Measurements from ENCODE around the gene EPS8L2.

The EPS8L2 gene

GRCh38 chr11:704228-704674 is 1.8 kb upstream of the EPS8L2 start:
- no peak for DNase-seq (ENCODE audit: low read depth, low spot score)

- DNase-seq (ENCODE audit: low read depth, low spot score): no peak
Observed at GRCh38 chr11:704781-705645, 1.0 kb upstream of the EPS8L2 start.

DNA sequence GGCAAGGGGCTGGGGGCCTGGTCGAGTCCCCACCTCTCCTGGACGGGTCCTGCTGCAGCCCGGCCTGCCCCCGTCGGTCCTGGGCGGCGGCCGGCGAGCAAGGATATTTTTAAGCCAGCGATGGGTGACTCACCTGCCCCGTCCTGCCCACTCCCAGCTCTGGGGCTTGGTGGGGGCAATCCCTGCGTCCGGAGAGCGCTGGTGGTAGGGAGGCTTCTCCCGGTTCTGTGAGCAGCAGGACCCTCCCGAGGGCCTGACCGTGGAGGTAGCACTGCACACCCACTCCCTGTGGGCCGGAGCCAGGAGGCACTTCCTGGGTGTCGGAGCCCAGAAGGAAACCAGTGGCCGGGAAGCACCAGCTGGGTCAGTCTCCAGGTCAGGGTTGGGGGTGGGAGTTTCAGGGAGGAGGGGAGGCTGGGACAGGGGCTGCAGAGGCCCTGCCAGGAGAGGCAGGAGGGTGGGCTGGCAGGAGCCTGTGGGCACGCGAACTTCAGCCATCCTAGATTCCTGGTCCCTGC is 467 bp downstream of the EPS8L2 start:
- DNase-seq (ENCODE audit: low read depth, low spot score): no peak

DNA sequence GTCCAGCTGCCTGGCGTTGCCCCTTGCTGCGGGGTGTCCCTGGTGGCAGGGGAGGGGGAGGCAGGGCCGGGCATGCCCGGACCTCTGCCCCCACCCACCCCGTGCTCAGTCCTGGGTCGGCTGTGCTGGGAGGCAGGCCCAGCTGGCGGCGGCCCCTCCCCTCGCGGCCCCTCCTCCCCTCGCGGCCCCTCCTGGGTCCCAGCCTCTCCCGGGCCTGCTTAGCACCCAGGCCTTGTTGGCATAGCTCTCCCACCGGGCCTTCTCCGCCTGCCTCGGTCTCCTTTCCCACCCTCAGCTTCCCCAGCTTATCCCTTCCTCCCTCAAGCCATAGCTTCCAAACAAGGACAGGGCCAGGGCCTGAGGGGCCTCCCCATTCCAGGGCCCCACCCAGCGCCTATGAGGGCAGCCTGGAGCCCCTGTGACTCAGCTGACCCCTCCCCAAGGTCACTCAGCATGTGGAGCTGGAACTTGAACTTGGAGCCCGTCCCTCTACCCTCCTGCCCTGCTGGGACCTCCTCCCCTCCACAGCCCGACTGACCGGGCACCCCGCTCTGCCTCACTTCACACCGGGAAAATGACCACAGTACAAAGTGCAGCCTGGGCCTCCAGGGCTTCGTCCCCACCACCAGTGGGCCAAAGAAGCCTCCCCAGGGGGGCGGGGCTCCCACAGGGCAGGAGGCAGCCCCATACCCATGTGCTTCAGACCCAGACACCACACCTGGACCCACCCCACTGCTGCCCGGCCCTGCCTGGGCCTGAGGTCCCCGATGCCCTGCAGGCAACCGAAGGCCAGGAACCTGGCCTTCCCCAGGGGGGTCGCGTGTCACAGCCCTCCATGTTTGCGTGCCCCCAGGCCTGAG is 1.2 kb downstream of the EPS8L2 start:
- DNase-seq (ENCODE audit: low read depth, low spot score): no peak

- DNase-seq (ENCODE audit: low read depth, low spot score): no peak
Observed at GRCh38 chr11:707817-708420, 1.9 kb downstream of the EPS8L2 start.

GRCh38 chr11:708511-708910 is 2.5 kb downstream of the EPS8L2 start:
- no peak for DNase-seq (ENCODE audit: low read depth, low spot score)

GRCh38 chr11:709109-709997 is 3.3 kb downstream of the EPS8L2 start:
- DNase-seq (ENCODE audit: low read depth, low spot score): no peak

- no peak for DNase-seq (ENCODE audit: low read depth, low spot score)
Observed at GRCh38 chr11:714436-714835, 8.4 kb downstream of the EPS8L2 start.

DNA sequence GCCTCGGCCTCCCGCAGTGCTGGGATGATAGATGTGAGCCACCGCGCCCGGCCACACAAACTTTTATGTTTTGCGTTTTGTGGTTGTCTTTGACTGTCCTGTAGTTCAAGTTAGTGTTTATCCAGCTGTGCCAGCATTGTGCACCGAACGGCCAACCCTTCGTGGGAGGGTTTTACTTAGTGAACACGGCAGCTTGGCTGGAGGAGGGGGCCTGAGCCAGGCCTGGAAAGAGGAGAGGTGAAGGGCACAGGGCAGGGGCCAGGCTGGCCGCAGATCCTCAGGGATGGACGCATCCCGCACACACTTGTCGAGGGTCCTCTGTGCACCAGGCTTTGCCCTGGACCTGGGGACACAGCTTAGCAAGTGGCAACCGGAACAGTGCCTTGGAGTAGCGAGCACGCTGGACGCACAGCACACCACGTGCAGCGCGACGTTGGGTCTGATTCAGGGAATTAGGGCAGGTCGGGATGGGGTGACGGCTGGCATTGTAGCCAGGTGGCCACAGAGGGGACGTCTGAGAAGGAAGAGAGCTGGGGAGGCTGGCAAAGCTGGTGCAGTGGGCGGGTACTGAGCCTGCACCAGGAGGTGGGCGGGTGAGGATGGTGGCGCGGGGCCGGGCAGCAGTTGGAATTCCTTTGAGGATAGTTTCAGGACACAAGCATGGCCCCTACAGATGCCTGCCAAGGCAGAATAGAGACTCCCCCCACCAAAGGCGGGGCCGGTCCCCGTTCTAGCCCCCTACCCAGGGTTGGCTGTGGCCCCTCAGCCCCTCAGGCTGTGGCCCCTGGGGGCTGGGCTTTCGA is 13.4 kb downstream of the EPS8L2 start:
- no peak for DNase-seq (ENCODE audit: low read depth, low spot score)

DNA sequence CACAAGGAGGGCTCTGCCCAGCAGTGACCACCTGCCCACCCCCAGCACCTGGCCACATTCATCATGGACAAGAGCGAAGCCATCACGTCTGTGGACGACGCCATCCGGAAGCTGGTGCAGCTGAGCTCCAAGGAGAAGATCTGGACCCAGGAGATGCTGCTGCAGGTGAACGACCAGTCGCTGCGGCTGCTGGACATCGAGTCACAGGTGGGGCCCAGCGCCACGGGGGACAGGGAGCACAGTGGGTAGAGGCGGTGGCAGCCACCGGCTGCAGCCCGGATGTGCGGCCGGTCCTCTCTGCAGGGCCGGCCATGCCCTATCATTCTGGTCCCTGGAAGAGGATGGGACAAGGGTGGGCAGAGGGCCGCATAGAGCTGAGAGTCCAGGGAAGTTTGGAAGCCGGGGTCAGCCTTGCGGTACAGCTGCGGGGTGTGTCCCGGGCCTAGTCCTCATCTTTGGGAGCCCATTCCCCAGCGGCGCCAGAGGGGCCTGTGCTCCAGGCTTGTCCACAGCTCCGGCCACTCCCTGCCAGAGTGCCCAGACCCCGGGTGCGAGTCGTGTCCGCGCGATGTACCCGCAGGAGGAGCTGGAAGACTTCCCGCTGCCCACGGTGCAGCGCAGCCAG is 14.1 kb downstream of the EPS8L2 start:
- no peak for DNase-seq (ENCODE audit: low read depth, low spot score)

DNA sequence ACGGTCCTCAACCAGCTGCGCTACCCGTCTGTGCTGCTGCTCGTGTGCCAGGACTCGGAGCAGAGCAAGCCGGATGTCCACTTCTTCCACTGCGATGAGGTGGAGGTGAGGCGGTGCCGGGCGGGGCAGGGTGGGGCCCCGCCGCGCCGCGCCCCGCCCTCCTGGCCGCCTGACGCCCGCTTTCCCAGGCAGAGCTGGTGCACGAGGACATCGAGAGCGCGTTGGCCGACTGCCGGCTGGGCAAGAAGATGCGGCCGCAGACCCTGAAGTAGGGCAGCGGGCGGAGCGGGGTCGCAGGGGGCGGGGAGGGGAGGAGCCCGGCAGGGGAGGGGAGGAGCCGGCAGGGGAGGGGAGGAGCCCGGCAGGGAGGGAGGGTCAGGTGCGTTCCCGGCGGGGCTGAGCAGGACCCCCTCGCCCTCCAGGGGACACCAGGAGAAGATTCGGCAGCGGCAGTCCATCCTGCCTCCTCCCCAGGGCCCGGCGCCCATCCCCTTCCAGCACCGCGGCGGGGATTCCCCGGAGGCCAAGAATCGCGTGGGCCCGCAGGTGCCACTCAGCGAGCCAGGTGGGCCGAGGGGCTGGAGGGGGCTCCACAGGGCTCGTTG is 14.7 kb downstream of the EPS8L2 start:
- DNase-seq (ENCODE audit: low read depth, low spot score): no peak

- DNase-seq (ENCODE audit: low read depth, low spot score): no peak
Observed at GRCh38 chr11:721247-721740, 15.3 kb downstream of the EPS8L2 start.

DNA sequence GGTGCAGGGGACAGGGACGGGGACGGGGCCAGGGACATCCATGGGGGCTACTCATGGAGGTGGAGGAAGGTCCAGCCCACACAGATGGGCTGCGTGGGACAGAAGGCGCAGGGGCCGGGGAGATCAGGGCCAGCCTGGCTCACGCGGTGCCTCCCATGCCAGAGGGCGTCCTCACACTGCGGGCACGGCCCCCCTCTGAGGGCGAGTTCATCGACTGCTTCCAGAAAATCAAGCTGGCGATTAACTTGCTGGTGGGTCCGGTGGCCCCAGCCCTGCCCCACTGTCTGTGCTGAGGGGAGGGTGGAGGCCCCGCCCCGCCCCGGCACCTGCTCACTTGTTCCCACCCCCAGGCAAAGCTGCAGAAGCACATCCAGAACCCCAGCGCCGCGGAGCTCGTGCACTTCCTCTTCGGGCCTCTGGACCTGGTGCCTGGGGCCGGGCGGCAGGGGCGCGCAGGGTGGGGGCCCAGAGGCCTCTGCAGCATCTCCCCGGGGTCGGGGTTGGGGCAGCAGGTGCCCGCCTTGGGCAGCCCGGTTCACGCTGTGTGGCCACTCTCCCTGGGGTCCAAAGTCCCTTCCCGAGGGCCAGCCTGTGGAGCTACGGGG is 15.8 kb downstream of the EPS8L2 start:
- DNase-seq (ENCODE audit: low read depth, low spot score): no peak

DNA sequence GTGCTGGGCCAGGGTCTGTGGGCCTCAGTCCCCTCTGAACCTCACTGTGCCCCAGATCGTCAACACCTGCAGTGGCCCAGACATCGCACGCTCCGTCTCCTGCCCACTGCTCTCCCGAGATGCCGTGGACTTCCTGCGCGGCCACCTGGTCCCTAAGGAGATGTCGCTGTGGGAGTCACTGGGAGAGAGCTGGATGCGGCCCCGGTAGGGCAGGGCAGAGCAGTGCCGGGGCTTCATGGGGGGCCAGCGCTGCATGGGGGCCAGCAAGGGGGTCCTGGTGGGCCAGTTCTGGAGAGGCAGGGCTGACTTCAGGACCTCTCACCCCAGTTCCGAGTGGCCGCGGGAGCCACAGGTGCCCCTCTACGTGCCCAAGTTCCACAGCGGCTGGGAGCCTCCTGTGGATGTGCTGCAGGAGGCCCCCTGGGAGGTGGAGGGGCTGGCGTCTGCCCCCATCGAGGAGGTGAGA is 16.3 kb downstream of the EPS8L2 start:
- no peak for DNase-seq (ENCODE audit: low read depth, low spot score)

GRCh38 chr11:723120-723883 is 17.3 kb downstream of the EPS8L2 start:
- no peak for DNase-seq (ENCODE audit: low read depth, low spot score)

GRCh38 chr11:724049-724777 is 18.2 kb downstream of the EPS8L2 start:
- DNase-seq (ENCODE audit: low read depth, low spot score): no peak

- no peak for DNase-seq (ENCODE audit: low read depth, low spot score)
Observed at GRCh38 chr11:724778-725386, 18.9 kb downstream of the EPS8L2 start.

Measured in activated naive CD8-positive, alpha-beta T cell treated with anti-CD3 and anti-CD28 coated beads, Interleukin-2, amount 50 U/mL, for 16 hours (primary cell).